ENCODE measurements around the gene MEGF9. TPM values are rescaled to one million over a fixed set of nuclear protein-coding genes. Genes with fewer than 3 reads are reported as not detected.

Gene MEGF9
- total and polyA plus RNA-seq, 2 experiments from 2014 or later: 10.3 to 27.4 TPM

DNA sequence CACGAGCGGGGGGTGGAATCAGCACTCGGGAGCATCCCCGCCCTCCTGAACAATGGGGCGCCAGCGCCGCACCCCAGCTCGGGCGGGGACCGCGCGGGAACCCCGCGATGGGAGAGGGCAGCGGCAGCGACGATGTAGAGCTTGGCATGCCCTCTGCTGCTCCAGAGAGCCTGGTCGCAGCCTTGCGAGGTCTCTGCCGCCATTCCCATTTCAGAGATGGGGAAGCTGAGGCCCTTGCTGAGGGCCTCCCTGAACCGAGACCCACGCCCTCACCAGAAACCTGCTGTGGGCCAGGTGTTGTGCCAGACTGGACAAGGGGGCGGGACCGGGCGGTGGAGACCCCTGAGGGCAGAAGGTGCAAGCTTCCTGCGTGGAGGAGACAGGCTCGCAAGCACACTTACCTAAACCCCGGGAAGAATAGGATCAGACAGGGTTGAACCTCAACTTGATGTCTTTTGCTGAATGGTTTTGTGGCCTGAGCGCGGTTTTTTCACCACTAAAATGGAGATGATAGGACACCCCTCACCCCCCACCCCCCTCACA, 647 bp upstream of the MEGF9 start:
- TF ChIP-seq, protein P1, sequence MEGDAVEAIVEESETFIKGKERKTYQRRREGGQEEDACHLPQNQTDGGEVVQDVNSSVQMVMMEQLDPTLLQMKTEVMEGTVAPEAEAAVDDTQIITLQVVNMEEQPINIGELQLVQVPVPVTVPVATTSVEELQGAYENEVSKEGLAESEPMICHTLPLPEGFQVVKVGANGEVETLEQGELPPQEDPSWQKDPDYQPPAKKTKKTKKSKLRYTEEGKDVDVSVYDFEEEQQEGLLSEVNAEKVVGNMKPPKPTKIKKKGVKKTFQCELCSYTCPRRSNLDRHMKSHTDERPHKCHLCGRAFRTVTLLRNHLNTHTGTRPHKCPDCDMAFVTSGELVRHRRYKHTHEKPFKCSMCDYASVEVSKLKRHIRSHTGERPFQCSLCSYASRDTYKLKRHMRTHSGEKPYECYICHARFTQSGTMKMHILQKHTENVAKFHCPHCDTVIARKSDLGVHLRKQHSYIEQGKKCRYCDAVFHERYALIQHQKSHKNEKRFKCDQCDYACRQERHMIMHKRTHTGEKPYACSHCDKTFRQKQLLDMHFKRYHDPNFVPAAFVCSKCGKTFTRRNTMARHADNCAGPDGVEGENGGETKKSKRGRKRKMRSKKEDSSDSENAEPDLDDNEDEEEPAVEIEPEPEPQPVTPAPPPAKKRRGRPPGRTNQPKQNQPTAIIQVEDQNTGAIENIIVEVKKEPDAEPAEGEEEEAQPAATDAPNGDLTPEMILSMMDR (IDR thresholded peaks at IDR 0.05; ENCODE audit: poor library complexity): peak; percentile 4
- TF ChIP-seq EZH2 (IDR thresholded peaks at IDR 0.05; ENCODE audit: borderline replicate concordance) (no peak), EZH2phosphoT487 (IDR thresholded peaks at IDR 0.05; ENCODE audit: low read depth, severe bottlenecking, unreplicated experiment) (no peak)
- Histone ChIP-seq H2AFZ (peak overlapping the region; percentile 91), H3K36me3 (replicated peaks; ENCODE audit: insufficient read depth, low read depth) (no peaks in the 10 kb centered on the region), H4K20me1 (ENCODE audit: insufficient read depth, poor library complexity, severe bottlenecking) (peaks cover 7% of the 10 kb centered on the region), H3K4me3 (peak overlapping the region; percentile 68), H3K9me2 (replicated peaks; ENCODE audit: insufficient read depth) (no peaks in the 10 kb centered on the region), H3K27me3 (no peaks in the 10 kb centered on the region), H3K4me1 (ENCODE audit: insufficient read depth) (peaks cover 3% of the 10 kb centered on the region), H3K4me2 (peak overlapping the region; percentile 81), H3K79me2 (peaks cover 37% of the 10 kb centered on the region), H3K27ac (peak overlapping the region; percentile 81), H3K9me3 (ENCODE audit: low read depth) (no peaks in the 10 kb centered on the region)
- DNase-seq (ENCODE audit: low spot score): no peak
- 17% methylated on average over 30 of the region's 30 CpGs for WGBS (ENCODE audit: low lambda C conversion rate, missing lambda C conversion rate)

DNA sequence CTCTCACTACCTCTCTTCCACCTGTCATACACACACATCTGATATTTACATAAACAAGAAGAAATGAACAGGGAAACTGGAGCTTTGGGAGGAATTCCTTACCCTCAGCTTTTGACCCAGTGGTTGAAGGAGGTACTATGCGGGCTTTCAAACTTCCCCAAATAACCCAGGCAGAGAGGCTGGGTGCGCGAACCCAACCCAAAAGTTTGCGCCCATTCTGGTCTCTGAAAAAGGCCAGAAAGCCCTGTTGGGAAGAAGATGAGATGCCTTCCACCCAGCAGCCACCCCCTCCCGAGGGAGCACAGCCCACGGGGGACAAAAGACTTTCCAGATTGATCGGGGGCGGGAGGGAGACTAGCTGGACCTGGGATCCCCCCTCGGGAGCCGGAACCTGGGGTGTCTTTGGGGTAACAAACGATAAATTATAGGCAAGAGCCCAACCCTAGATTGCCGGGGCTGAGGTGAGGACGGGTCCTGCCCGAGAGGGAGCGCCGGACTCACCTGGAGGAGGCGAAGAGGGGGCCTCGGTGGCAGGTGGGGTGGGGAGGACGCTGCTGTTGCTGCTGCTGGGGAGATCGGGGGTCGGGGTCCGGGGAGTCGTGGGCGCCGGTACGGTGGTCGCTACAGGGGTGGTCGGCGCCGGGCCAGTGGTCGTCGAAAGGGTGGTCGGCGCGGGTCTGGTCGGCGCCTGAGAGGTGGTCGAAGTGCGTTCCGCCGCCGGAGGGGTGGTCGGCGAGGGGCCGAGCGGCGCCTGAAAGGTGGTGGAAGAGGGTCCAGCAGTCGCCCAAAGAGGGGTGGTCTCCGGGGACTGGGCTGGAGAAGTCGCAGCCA, 798 bp downstream of the MEGF9 start:
- TF ChIP-seq EZH2 (IDR thresholded peaks at IDR 0.05; ENCODE audit: borderline replicate concordance) (no peak), EZH2phosphoT487 (IDR thresholded peaks at IDR 0.05; ENCODE audit: low read depth, severe bottlenecking, unreplicated experiment) (no peak)
- TF ChIP-seq, protein P1 (IDR thresholded peaks at IDR 0.05; ENCODE audit: poor library complexity): no peak
- H2AFZ ChIP-seq: peak overlapping the region; percentile 23

DNA sequence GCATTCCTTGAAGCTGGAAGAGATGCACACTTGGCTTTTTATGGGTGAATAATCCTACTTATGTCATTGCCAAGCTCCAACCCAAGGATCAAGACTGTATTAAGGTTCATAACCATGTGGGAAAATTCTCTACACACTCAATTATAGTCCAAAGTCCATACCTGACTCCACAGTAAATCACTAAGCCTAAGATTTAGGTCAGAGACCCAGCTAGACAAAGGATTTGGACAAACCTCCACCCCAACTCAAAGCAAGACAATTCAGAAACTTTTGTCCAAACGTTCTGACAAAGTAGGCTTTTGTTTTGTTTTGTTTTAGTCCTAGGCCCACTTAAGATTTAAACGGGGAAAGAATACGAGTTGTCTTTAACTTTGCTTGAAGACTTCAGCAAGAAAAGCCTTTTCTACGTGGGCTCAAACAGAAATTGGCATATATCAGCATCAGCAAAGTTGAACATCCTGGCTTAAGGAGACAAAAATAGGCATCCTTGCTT, 1.7 kb downstream of the MEGF9 start:
- no peak for DNase-seq (ENCODE audit: low spot score)
- no peaks in the 10 kb centered on the region for H3K27me3 ChIP-seq
- no peaks in the 10 kb centered on the region for H3K9me3 ChIP-seq (ENCODE audit: low read depth)
- peaks cover 7% of the 10 kb centered on the region for H4K20me1 ChIP-seq (ENCODE audit: insufficient read depth, poor library complexity, severe bottlenecking)
- TF ChIP-seq EZH2phosphoT487 (IDR thresholded peaks at IDR 0.05; ENCODE audit: low read depth, severe bottlenecking, unreplicated experiment): no peak
- TF ChIP-seq, protein P1 (IDR thresholded peaks at IDR 0.05; ENCODE audit: poor library complexity): no peak
- no peak for TF ChIP-seq EZH2 (IDR thresholded peaks at IDR 0.05; ENCODE audit: borderline replicate concordance)
- peaks cover 61% of the 10 kb centered on the region for H3K79me2 ChIP-seq
- no peaks in the 10 kb centered on the region for H3K9me2 ChIP-seq (replicated peaks; ENCODE audit: insufficient read depth)
- H2AFZ ChIP-seq: no peak overlapping the region
- peak overlapping the region; percentile 71 for H3K27ac ChIP-seq
- 40% methylated on average over 4 of the region's 4 CpGs for WGBS (ENCODE audit: low lambda C conversion rate, missing lambda C conversion rate)
- H3K4me2 ChIP-seq: peak overlapping the region; percentile 87
- H3K4me3 ChIP-seq: peak overlapping the region; percentile 77
- peaks cover 3% of the 10 kb centered on the region for H3K4me1 ChIP-seq (ENCODE audit: insufficient read depth)
- no peaks in the 10 kb centered on the region for H3K36me3 ChIP-seq (replicated peaks; ENCODE audit: insufficient read depth, low read depth)

More for the DNA sequence above, 798 bp downstream of the MEGF9 start:
- WGBS (ENCODE audit: low lambda C conversion rate, missing lambda C conversion rate): 5% methylated on average over 25 of the region's 50 CpGs
- no peaks in the 10 kb centered on the region for H3K9me3 ChIP-seq (ENCODE audit: low read depth)
- peaks cover 52% of the 10 kb centered on the region for H3K79me2 ChIP-seq
- peaks cover 7% of the 10 kb centered on the region for H4K20me1 ChIP-seq (ENCODE audit: insufficient read depth, poor library complexity, severe bottlenecking)
- peaks cover 3% of the 10 kb centered on the region for H3K4me1 ChIP-seq (ENCODE audit: insufficient read depth)
- H3K36me3 ChIP-seq (replicated peaks; ENCODE audit: insufficient read depth, low read depth): no peaks in the 10 kb centered on the region
- H3K9me2 ChIP-seq (replicated peaks; ENCODE audit: insufficient read depth): no peaks in the 10 kb centered on the region
- DNase-seq (ENCODE audit: low spot score): no peak
- peak overlapping the region; percentile 71 for H3K27ac ChIP-seq
- no peaks in the 10 kb centered on the region for H3K27me3 ChIP-seq
- peak overlapping the region; percentile 77 for H3K4me3 ChIP-seq
- H3K4me2 ChIP-seq: peak overlapping the region; percentile 87
